GM23248 (cell line): ENCODE results near the gene GRM7. TPM values are rescaled to one million over a fixed set of nuclear protein-coding genes. Genes with fewer than 3 reads are reported as not detected.

Experiments
- DNase-seq: peaks from one replicate; pipeline ENCODE4 v3.0.0-alpha.2; 2015
- H2AFZ ChIP-seq: fragments of 200-600 bp; sonication (generic); 2 replicates; pipeline ENCODE4 v1.6.1; 2016; ENCODE audit warnings: antibody characterized with exemption
- H3F3A ChIP-seq: fragments of 200-600 bp; sonication (generic); 2 replicates; pipeline ENCODE4 v1.6.1; 2016; ENCODE audit warnings: mild to moderate bottlenecking, antibody characterized with exemption, mixed run types; ENCODE audit not compliant: insufficient read depth
- H3K27ac ChIP-seq: fragments of 200-600 bp; sonication (generic); 2 replicates; pipeline ENCODE4 v1.5.1; 2016; ENCODE audit warnings: mild to moderate bottlenecking
- H3K27me3 ChIP-seq: fragments of 200-600 bp; sonication (generic); replicated peaks from 2 replicates; pipeline ENCODE4 v1.6.1; 2016; ENCODE audit warnings: mild to moderate bottlenecking; ENCODE audit not compliant: insufficient read depth
- H3K36me3 ChIP-seq: fragments of 200-600 bp; sonication (generic); 2 replicates; pipeline ENCODE4 v1.6.1; 2016; ENCODE audit warnings: low read depth, mild to moderate bottlenecking
- H3K4me1 ChIP-seq: fragments of 200-600 bp; sonication (generic); 2 replicates; pipeline ENCODE4 v1.6.1; 2016; ENCODE audit warnings: mild to moderate bottlenecking; ENCODE audit not compliant: insufficient read depth
- H3K4me2 ChIP-seq: fragments of 200-600 bp; sonication (generic); one replicate; pipeline ENCODE4 v1.6.1; 2016; ENCODE audit warnings: mild to moderate bottlenecking; ENCODE audit not compliant: unreplicated experiment
- H3K4me3 ChIP-seq: fragments of 200-600 bp; sonication (generic); 2 replicates; pipeline ENCODE4 v1.5.1; 2016; ENCODE audit warnings: mild to moderate bottlenecking
- H3K79me2 ChIP-seq: fragments of 200-600 bp; sonication (generic); 2 replicates; pipeline ENCODE4 v1.6.1; 2016; ENCODE audit warnings: mild to moderate bottlenecking; ENCODE audit not compliant: insufficient read depth
- H3K9ac ChIP-seq: fragments of 200-600 bp; sonication (generic); 2 replicates; pipeline ENCODE4 v1.6.1; 2016; ENCODE audit warnings: mild to moderate bottlenecking
- H3K9me2 ChIP-seq: fragments of 200-600 bp; sonication (generic); 2 replicates; pipeline ENCODE4 v1.6.1; 2016; ENCODE audit warnings: mixed run types, mild to moderate bottlenecking, moderate library complexity; ENCODE audit not compliant: insufficient read depth
- H3K9me3 ChIP-seq: fragments of 200-600 bp; sonication (generic); one replicate; pipeline ENCODE4 v1.6.1; 2017; ENCODE audit warnings: low read depth
- H4K20me1 ChIP-seq: fragments of 200-600 bp; sonication (generic); 2 replicates; pipeline ENCODE4 v1.6.0; 2016; ENCODE audit not compliant: insufficient read depth
- EZH2 ChIP-seq: fragments of 200-600 bp; sonication (generic); IDR thresholded peaks from 2 replicates; pipeline ENCODE4 v1.6.1; 2018; ENCODE audit warnings: antibody characterized with exemption, mild to moderate bottlenecking; ENCODE audit not compliant: insufficient read depth, poor library complexity, severe bottlenecking
- EZH2phosphoT487 ChIP-seq: fragments of 200-600 bp; sonication (generic); IDR thresholded peaks from 2 replicates; pipeline ENCODE4 v1.6.1; 2018; ENCODE audit warnings: antibody characterized with exemption, moderate library complexity, mild to moderate bottlenecking, low read depth; ENCODE audit not compliant: insufficient read depth
- WGBS, 2 experiments: methylation state at CpG; one replicate each; pipeline ENCODE4 v1.1.6; 2015 to 2017; ENCODE audit warnings: low lambda C conversion rate in 2 of 2, low coverage in 1 of 2; ENCODE audit errors: missing lambda C conversion rate in 2 of 2; 5-methylcytosine and 5-hydroxymethylcytosine counted together
- in situ Hi-C: fragments of 300-500 bp; cut with MboI; formaldehyde crosslinking; loops from 2 replicates; pipeline ENCODE4 v1.15.0; 2020
- polyA plus RNA-seq: library from polyadenylated mRNA; unstranded; fragments of >200 nt; fragmentation: Nextera tagmentation; extraction: Ambion mirVana; gene quantifications from 2 replicates; pipeline ENCODE4 v1.2.1, GENCODE V29; 2016
- total RNA-seq: library from RNA; depleted of rRNA; stranded (reverse); fragments of >200 nt; shearing (Covaris generic); gene quantifications from 2 replicates; pipeline ENCODE4 v1.2.3, GENCODE V29; 2014

GRM7 gene
- total and polyA plus RNA-seq, 2 experiments from 2014 or later = not detected

GRCh38 chr3:6912240-6912639 is 51.3 kb downstream of the GRM7 start:
- Histone ChIP-seq H3K4me1 (no peaks in the 10 kb centered on the region), H3K27me3 (no peaks in the 10 kb centered on the region), H3K9ac (no peak overlapping the region), H4K20me1 (no peaks in the 10 kb centered on the region), H2AFZ (no peak overlapping the region), H3K79me2 (no peaks in the 10 kb centered on the region), H3F3A (no peaks in the 10 kb centered on the region), H3K4me2 (no peak overlapping the region), H3K27ac (no peak overlapping the region), H3K4me3 (no peak overlapping the region), H3K9me2 (no peaks in the 10 kb centered on the region), H3K9me3 (peaks cover 3% of the 10 kb centered on the region), H3K36me3 (no peaks in the 10 kb centered on the region)
- TF ChIP-seq EZH2phosphoT487 (no peak), EZH2 (no peak)
- DNase-seq = no peak
- in situ Hi-C loops = no loop called here
- WGBS, 2 experiments = 4 to 11% methylated on average over 3 of the region's 3 CpGs

GRCh38 chr3:6915898-6916297 is 55.0 kb downstream of the GRM7 start:
- no peak overlapping the region for H3K9ac ChIP-seq
- no peak overlapping the region for H3K27ac ChIP-seq
- no peak overlapping the region for H3K4me2 ChIP-seq
- H3K79me2 ChIP-seq = no peaks in the 10 kb centered on the region
- in situ Hi-C loops = no loop called here
- TF ChIP-seq EZH2phosphoT487 = no peak
- TF ChIP-seq EZH2 = no peak
- no peaks in the 10 kb centered on the region for H3K9me2 ChIP-seq
- WGBS, 2 experiments = 16 to 26% methylated on average over 1 of the region's 1 CpG
- no peaks in the 10 kb centered on the region for H3K4me1 ChIP-seq
- H3K4me3 ChIP-seq = no peak overlapping the region
- no peaks in the 10 kb centered on the region for H3F3A ChIP-seq
- no peaks in the 10 kb centered on the region for H3K36me3 ChIP-seq
- no peak for DNase-seq
- H3K9me3 ChIP-seq = no peaks in the 10 kb centered on the region
- no peaks in the 10 kb centered on the region for H3K27me3 ChIP-seq
- H2AFZ ChIP-seq = no peak overlapping the region
- no peaks in the 10 kb centered on the region for H4K20me1 ChIP-seq

DNA sequence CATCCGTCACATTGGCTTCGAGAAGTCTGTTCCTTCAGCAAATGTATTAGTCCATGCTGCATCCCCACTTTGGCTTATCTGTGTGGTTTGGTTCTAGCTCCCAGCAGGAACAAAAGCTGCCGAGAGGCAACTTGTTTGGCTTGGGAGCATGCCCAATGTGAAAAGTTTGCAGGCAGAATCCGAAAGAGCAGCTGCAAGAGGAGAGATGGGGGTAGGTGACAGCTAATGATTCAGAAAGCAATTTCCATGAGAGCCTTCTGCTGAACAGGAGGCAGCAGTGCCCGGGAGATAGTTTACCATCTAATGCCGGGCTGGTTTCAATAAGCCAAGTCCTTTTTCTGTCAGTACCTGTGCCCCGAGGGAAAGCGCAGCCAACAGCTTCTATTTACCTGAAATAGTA is 60.2 kb downstream of the GRM7 start:
- 30 to 34% methylated on average over 8 of the region's 8 CpGs for WGBS, 2 experiments
- H3K27ac ChIP-seq = no peak overlapping the region
- DNase-seq = no peak

GRCh38 chr3:6921876-6922275 is 61.0 kb downstream of the GRM7 start:
- Histone ChIP-seq H2AFZ (no peak overlapping the region), H3K27ac (no peak overlapping the region), H3F3A (no peaks in the 10 kb centered on the region), H3K79me2 (no peaks in the 10 kb centered on the region), H3K9ac (no peak overlapping the region), H3K4me3 (no peak overlapping the region), H3K9me2 (no peaks in the 10 kb centered on the region), H3K4me2 (no peak overlapping the region), H3K9me3 (no peaks in the 10 kb centered on the region), H4K20me1 (no peaks in the 10 kb centered on the region), H3K27me3 (no peaks in the 10 kb centered on the region), H3K4me1 (no peaks in the 10 kb centered on the region), H3K36me3 (no peaks in the 10 kb centered on the region)
- DNase-seq = no peak
- in situ Hi-C loops = no loop called here
- 23 to 28% methylated on average over 8 of the region's 8 CpGs for WGBS, 2 experiments
- TF ChIP-seq EZH2 (no peak), EZH2phosphoT487 (no peak)

More for the DNA sequence above, 60.2 kb downstream of the GRM7 start:
- Histone ChIP-seq H3K36me3 (no peaks in the 10 kb centered on the region), H2AFZ (no peak overlapping the region), H3K9me3 (no peaks in the 10 kb centered on the region), H3K9ac (no peak overlapping the region), H3F3A (no peaks in the 10 kb centered on the region), H3K4me1 (no peaks in the 10 kb centered on the region), H4K20me1 (no peaks in the 10 kb centered on the region), H3K79me2 (no peaks in the 10 kb centered on the region), H3K9me2 (no peaks in the 10 kb centered on the region), H3K4me3 (no peak overlapping the region), H3K27me3 (no peaks in the 10 kb centered on the region), H3K4me2 (no peak overlapping the region)
- in situ Hi-C loops = no loop called here
- TF ChIP-seq EZH2phosphoT487 (no peak), EZH2 (no peak)

DNA sequence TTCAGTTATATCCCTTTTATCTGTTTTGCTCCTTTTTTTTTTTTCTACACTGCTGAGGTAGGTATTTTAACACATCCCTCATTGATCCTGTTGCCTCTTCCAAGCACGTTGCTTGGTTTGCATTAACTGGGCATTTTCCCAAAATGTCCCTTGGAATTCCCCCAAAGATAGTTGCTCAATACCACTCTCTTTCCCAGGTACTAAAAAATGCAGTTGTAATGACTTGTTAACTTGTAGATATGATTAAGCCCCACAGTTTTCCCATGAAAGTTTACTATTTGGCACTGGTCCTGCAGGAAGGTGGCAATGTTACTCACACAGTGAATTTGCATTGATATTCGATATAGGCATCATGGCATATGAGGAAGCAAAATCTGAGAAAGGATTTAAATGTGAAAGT is 67.1 kb downstream of the GRM7 start:
- Histone ChIP-seq H3K4me2 (no peak overlapping the region), H3K4me3 (no peak overlapping the region), H3F3A (no peaks in the 10 kb centered on the region), H3K27me3 (no peaks in the 10 kb centered on the region), H3K36me3 (no peaks in the 10 kb centered on the region), H3K9ac (no peak overlapping the region), H4K20me1 (no peaks in the 10 kb centered on the region), H3K27ac (no peak overlapping the region), H3K79me2 (no peaks in the 10 kb centered on the region), H3K9me2 (no peaks in the 10 kb centered on the region), H3K4me1 (no peaks in the 10 kb centered on the region), H3K9me3 (no peaks in the 10 kb centered on the region), H2AFZ (no peak overlapping the region)
- TF ChIP-seq EZH2 = no peak
- TF ChIP-seq EZH2phosphoT487 = no peak
- 7 to 15% methylated on average over 2 of the region's 2 CpGs for WGBS, 2 experiments
- DNase-seq = no peak
- in situ Hi-C loops = no loop called here
